ENCODE data around the gene FBXO28.
"Not testable (repeated sequence)": the region's sequence is repeated elsewhere in the genome, so short reads cannot be mapped to it uniquely, and the experiment has no call there.

Gene FBXO28

GRCh38 chr1:224113918-224114786, at the start of gene FBXO28:
Gene FBXO28, plus strand, starts transcription at chr1:224114111. Its CDS starts 19 bp downstream, at chr1:224114130.
- DNase-seq: peak; percentile 96

- DNase-seq: no peak
Observed at GRCh38 chr1:224064150-224064549, 49.8 kb upstream of the FBXO28 start.

- no peak for DNase-seq
Observed at GRCh38 chr1:224065455-224065854, 48.5 kb upstream of the FBXO28 start.

- no peak for DNase-seq
Observed at GRCh38 chr1:224067207-224067606, 46.7 kb upstream of the FBXO28 start.

- no peak for DNase-seq
Observed at GRCh38 chr1:224067621-224068457, 46.1 kb upstream of the FBXO28 start.

GRCh38 chr1:224068458-224069072, 45.3 kb upstream of the FBXO28 start:
- no peak for DNase-seq

- DNase-seq: no peak
Observed at GRCh38 chr1:224069138-224069537, 44.8 kb upstream of the FBXO28 start.

GRCh38 chr1:224070521-224070920, 43.4 kb upstream of the FBXO28 start:
- DNase-seq: no peak

GRCh38 chr1:224076407-224076806, 37.5 kb upstream of the FBXO28 start:
- DNase-seq: no peak

- DNase-seq: not testable (repeated sequence)
Observed at GRCh38 chr1:224079644-224080043, 34.3 kb upstream of the FBXO28 start.

- DNase-seq: no peak
Observed at GRCh38 chr1:224080115-224080774, 33.7 kb upstream of the FBXO28 start.

GRCh38 chr1:224081604-224082003, 32.3 kb upstream of the FBXO28 start:
- no peak for DNase-seq

- DNase-seq: no peak
Observed at GRCh38 chr1:224082146-224082545, 31.8 kb upstream of the FBXO28 start.

- no peak for DNase-seq
Observed at GRCh38 chr1:224084867-224085266, 29.0 kb upstream of the FBXO28 start.

- DNase-seq: no peak
Observed at GRCh38 chr1:224085421-224086108, 28.3 kb upstream of the FBXO28 start.

GRCh38 chr1:224087286-224087794, 26.6 kb upstream of the FBXO28 start:
- no peak for DNase-seq

GRCh38 chr1:224089583-224089982, 24.3 kb upstream of the FBXO28 start:
- DNase-seq: no peak

- DNase-seq: no peak
Observed at GRCh38 chr1:224090116-224090515, 23.8 kb upstream of the FBXO28 start.

- DNase-seq: no peak
Observed at GRCh38 chr1:224092111-224092510, 21.8 kb upstream of the FBXO28 start.

- no peak for DNase-seq
Observed at GRCh38 chr1:224092601-224093000, 21.3 kb upstream of the FBXO28 start.

GRCh38 chr1:224095339-224095738, 18.6 kb upstream of the FBXO28 start:
- DNase-seq: no peak

- DNase-seq: no peak
Observed at GRCh38 chr1:224095867-224096266, 18.0 kb upstream of the FBXO28 start.
